ENCODE measurements around the gene NCK2. TPM values are rescaled to one million over a fixed set of nuclear protein-coding genes. Genes with fewer than 3 reads are reported as not detected.

Gene NCK2
- polyA plus RNA-seq, 4 donors, result 59.6 to 124 (median 84.3) TPM

DNA sequence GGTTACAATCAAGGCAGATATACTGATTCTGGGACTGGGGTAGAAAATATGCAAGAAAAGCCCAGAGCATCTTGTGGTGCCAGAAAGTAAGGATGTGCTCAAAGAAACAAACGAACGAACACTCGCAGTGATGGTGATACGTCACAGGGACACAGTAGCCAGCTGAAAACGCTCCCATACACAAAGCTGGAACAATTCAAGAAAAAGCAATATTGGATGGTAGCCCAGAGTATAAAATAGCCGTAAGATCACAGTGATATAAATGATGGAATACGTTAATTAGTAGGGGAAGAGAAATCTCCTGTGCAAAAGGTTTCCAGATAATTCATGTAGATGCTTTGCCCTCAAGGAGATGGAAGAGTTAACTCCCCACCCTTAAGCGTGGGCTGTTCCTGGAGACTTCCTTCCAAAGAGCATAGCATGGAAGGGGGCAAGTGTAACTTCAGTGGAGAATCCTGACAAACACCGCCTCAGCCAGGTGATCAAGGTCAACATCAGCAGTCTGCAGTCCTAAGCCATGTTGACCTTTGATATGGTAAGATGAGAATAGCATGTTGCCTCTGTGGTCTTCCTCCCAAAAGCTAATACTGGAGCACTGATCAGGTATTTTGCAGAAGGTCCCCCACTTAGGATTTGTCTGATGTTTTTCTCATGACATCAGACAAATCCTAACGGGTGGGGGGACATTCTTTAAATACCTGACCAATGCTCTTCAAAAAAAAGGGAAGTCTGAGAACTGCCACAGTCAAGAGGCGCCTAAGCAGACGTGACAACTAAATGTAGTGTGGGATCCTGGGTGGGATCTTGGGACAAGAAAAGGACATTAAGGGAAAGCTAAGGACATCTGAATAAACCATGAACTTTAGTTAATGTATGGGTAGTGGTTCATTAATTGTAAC is 99.0 kb downstream of the NCK2 start:
- Histone ChIP-seq H3K36me3 (ENCODE audit: control insufficient read depth in 3 of 3, insufficient read depth in 2 of 3, low read depth in 1 of 3, low read length in 3 of 3) (peaks cover 0 to 5% (median 3%) of the 10 kb centered on the region in 3 donors), H3K4me1 (ENCODE audit: control insufficient read depth in 3 of 3, insufficient read depth in 2 of 3, low read depth in 1 of 3, low read length in 2 of 3) (peaks cover 0 to 10% (median 7%) of the 10 kb centered on the region in 3 donors), H3K4me3 (ENCODE audit: low read depth in 1 of 3, low read length in 3 of 3) (no peak overlapping the region), H3K27me3 (ENCODE audit: control insufficient read depth in 3 of 3, insufficient read depth in 3 of 3, low read length in 3 of 3) (no peaks in the 10 kb centered on the region), H3K27ac (ENCODE audit: low read depth in 1 of 3, low read length in 2 of 3) (no peak overlapping the region), H3K9me3 (ENCODE audit: control insufficient read depth in 2 of 2, insufficient read depth in 1 of 2, low read depth in 1 of 2, low read length in 1 of 2) (no peaks in the 10 kb centered on the region)
- FAIRE-seq (no peak), DNase-seq (no peak)
- 76 to 89% (median 83%) methylated on average over 12 of the region's 12 CpGs for WGBS, 3 donors

DNA sequence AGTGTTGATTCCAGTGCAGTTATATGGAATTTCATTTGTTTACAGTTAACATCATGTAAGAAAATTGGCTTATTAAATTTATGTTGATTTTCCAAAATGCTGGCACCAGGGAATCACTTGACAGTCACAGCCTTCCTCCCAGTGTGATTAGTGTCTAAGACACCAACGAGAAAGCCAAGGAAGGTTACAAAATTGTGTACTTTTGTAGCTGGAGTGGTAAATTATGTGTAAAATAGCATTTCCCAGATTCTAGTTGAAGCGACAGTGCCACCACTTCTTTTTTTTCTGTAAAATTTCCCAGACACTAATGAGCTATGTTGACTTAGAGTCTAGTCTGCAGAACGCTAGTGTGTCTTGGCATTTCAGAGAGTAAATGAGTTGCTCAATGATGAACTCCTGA is 101.3 kb downstream of the NCK2 start:
- peaks cover 0 to 3% (median 0%) of the 10 kb centered on the region in 3 donors for H3K4me1 ChIP-seq (ENCODE audit: control insufficient read depth in 3 of 3, insufficient read depth in 2 of 3, low read depth in 1 of 3, low read length in 2 of 3)
- no peaks in the 10 kb centered on the region for H3K27me3 ChIP-seq (ENCODE audit: control insufficient read depth in 3 of 3, insufficient read depth in 3 of 3, low read length in 3 of 3)
- no peaks in the 10 kb centered on the region for H3K9me3 ChIP-seq (ENCODE audit: control insufficient read depth in 2 of 2, insufficient read depth in 1 of 2, low read depth in 1 of 2, low read length in 1 of 2)
- H3K4me3 ChIP-seq (ENCODE audit: low read depth in 1 of 3, low read length in 3 of 3), result no peak overlapping the region
- peaks cover 0 to 5% (median 3%) of the 10 kb centered on the region in 3 donors for H3K36me3 ChIP-seq (ENCODE audit: control insufficient read depth in 3 of 3, insufficient read depth in 2 of 3, low read depth in 1 of 3, low read length in 3 of 3)
- DNase-seq (no peak), FAIRE-seq (no peak)
- WGBS, 3 donors, result 81 to 91% (median 90%) methylated on average over 3 of the region's 3 CpGs
- no peak overlapping the region for H3K27ac ChIP-seq (ENCODE audit: low read depth in 1 of 3, low read length in 2 of 3)

DNA sequence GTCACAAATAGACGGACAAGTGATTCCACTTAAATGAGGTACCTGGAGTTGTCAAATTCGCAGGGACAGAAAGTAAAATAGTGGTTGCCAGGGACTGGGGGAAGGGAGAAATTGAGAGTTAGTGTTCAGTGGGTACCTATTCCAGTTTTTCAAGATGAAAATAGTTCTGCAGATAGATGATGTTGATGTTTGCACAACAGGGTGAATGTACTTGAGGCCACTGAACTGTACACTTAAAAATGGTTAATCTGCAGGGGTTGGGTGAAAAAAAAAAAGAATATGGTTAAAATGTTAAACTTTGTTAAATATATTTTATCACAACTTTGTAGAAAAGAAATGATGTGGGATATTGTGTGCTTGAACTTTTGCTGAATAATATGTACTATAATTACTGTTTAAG is 102.3 kb downstream of the NCK2 start:
- H3K9me3 ChIP-seq (ENCODE audit: control insufficient read depth in 2 of 2, insufficient read depth in 1 of 2, low read depth in 1 of 2, low read length in 1 of 2), result no peaks in the 10 kb centered on the region
- no peak overlapping the region for H3K4me3 ChIP-seq (ENCODE audit: low read depth in 1 of 3, low read length in 3 of 3)
- FAIRE-seq, result no peak
- no peak overlapping the region for H3K27ac ChIP-seq (ENCODE audit: low read depth in 1 of 3, low read length in 2 of 3)
- H3K4me1 ChIP-seq (ENCODE audit: control insufficient read depth in 3 of 3, insufficient read depth in 2 of 3, low read depth in 1 of 3, low read length in 2 of 3), result no peaks in the 10 kb centered on the region
- no peak for DNase-seq
- 90 to 95% (median 91%) methylated on average over 2 of the region's 2 CpGs for WGBS, 3 donors
- peaks cover 0 to 6% (median 3%) of the 10 kb centered on the region in 3 donors for H3K36me3 ChIP-seq (ENCODE audit: control insufficient read depth in 3 of 3, insufficient read depth in 2 of 3, low read depth in 1 of 3, low read length in 3 of 3)
- no peaks in the 10 kb centered on the region for H3K27me3 ChIP-seq (ENCODE audit: control insufficient read depth in 3 of 3, insufficient read depth in 3 of 3, low read length in 3 of 3)

DNA sequence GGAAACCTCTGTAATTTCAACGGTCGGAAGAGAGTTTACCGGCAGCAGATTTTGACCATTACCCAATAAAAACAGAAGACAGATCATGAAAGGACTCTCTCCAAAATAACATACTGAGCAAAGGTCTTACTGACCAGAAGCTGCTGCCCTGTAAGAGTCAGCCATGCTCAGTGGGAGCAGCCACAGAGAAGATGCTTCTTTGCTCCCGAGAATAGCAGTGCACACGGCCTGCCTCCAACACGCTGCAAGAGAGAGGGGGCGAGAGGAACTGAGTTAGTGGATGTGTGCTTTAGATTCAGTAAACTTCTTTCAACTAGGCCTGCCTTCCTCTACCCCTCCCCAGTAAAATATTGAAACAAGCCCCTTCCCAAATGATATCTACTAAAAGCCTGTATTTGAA is 103.7 kb downstream of the NCK2 start:
- no peak for FAIRE-seq
- H3K9me3 ChIP-seq (ENCODE audit: control insufficient read depth in 2 of 2, insufficient read depth in 1 of 2, low read depth in 1 of 2, low read length in 1 of 2), result no peaks in the 10 kb centered on the region
- H3K4me1 ChIP-seq (ENCODE audit: control insufficient read depth in 3 of 3, insufficient read depth in 2 of 3, low read depth in 1 of 3, low read length in 2 of 3), result no peaks in the 10 kb centered on the region
- WGBS, 3 donors, result 87 to 93% (median 91%) methylated on average over 7 of the region's 7 CpGs
- no peak for DNase-seq
- H3K27me3 ChIP-seq (ENCODE audit: control insufficient read depth in 3 of 3, insufficient read depth in 3 of 3, low read length in 3 of 3), result no peaks in the 10 kb centered on the region
- H3K4me3 ChIP-seq (ENCODE audit: low read depth in 1 of 3, low read length in 3 of 3), result no peak overlapping the region
- no peak overlapping the region for H3K27ac ChIP-seq (ENCODE audit: low read depth in 1 of 3, low read length in 2 of 3)
- peaks cover 0 to 6% (median 3%) of the 10 kb centered on the region in 3 donors for H3K36me3 ChIP-seq (ENCODE audit: control insufficient read depth in 3 of 3, insufficient read depth in 2 of 3, low read depth in 1 of 3, low read length in 3 of 3)

DNA sequence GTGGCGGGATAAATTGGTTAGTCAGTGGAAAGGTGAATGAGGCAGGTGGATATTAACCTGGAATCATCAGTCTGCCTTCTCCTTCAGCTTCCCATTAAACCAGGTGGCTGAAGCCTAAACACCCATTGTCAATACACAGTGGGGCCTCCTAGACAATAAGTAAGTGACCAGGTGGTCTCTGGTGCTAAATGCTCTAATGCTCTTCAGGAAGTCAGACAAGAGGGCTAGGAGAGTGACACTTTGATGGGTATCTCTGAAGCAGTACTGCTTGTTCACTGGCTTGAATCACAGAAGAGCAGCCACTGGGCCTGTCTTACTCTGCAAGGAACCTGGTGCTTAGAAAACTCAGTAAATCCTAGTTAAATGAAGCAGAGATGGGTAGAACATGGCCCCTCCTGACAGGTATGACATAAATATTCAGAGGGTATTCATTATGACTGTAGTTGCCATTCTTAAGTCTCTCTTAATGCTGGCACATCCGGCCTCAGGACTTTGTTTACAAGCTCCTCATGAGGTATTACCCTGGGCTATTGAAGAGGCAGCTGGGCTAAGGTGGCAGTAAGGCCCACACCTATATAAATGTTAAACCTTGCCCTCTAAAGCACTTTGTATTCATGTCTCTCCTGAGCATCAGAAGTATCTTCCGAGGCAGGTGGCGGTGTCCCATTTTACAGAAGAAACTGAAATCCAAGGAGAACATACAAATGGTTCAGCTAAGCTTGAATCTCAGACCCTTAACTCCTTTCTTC is 104.9 kb downstream of the NCK2 start:
- Histone ChIP-seq H3K27ac (ENCODE audit: low read depth in 1 of 3, low read length in 2 of 3) (no peak overlapping the region), H3K4me1 (ENCODE audit: control insufficient read depth in 3 of 3, insufficient read depth in 2 of 3, low read depth in 1 of 3, low read length in 2 of 3) (peaks cover 0 to 2% (median 0%) of the 10 kb centered on the region in 3 donors), H3K9me3 (ENCODE audit: control insufficient read depth in 2 of 2, insufficient read depth in 1 of 2, low read depth in 1 of 2, low read length in 1 of 2) (no peaks in the 10 kb centered on the region), H3K36me3 (ENCODE audit: control insufficient read depth in 3 of 3, insufficient read depth in 2 of 3, low read depth in 1 of 3, low read length in 3 of 3) (peaks cover 0 to 6% (median 3%) of the 10 kb centered on the region in 3 donors), H3K4me3 (ENCODE audit: low read depth in 1 of 3, low read length in 3 of 3) (no peak overlapping the region), H3K27me3 (ENCODE audit: control insufficient read depth in 3 of 3, insufficient read depth in 3 of 3, low read length in 3 of 3) (no peaks in the 10 kb centered on the region)
- DNase-seq (no peak), FAIRE-seq (no peak)
- WGBS, 3 donors, result 83 to 93% (median 91%) methylated on average over 4 of the region's 4 CpGs

DNA sequence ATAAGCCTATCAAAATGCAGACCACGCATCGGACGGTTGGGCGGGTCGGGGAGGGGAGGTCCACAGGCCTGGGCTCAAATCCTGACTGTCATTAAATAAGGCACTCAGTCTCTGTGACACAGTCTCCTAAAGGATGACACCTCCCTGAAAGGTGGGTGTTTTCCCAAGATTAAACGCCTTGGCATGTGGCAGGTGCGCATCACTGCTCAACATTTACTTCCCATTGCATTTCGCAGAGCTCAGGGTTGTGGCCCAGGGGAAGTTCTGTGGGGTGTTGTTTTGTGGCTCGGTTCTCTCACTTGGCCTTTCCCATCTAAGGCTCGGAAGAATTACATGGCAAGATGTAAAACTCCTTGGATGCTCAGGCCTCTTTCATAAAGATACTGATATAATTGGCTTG is 107.4 kb downstream of the NCK2 start:
- Histone ChIP-seq H3K4me1 (ENCODE audit: control insufficient read depth in 3 of 3, insufficient read depth in 2 of 3, low read depth in 1 of 3, low read length in 2 of 3) (peaks cover 0 to 2% (median 0%) of the 10 kb centered on the region in 3 donors), H3K4me3 (ENCODE audit: low read depth in 1 of 3, low read length in 3 of 3) (no peak overlapping the region), H3K36me3 (ENCODE audit: control insufficient read depth in 3 of 3, insufficient read depth in 2 of 3, low read depth in 1 of 3, low read length in 3 of 3) (peaks cover 2 to 15% (median 7%) of the 10 kb centered on the region in 3 donors), H3K27ac (ENCODE audit: low read depth in 1 of 3, low read length in 2 of 3) (no peak overlapping the region), H3K27me3 (ENCODE audit: control insufficient read depth in 3 of 3, insufficient read depth in 3 of 3, low read length in 3 of 3) (no peaks in the 10 kb centered on the region), H3K9me3 (ENCODE audit: control insufficient read depth in 2 of 2, insufficient read depth in 1 of 2, low read depth in 1 of 2, low read length in 1 of 2) (no peaks in the 10 kb centered on the region)
- 92 to 94% (median 93%) methylated on average over 10 of the region's 10 CpGs for whole genome bisulfite sequencing, 3 donors
- DNase-seq (no peak), FAIRE-seq (no peak)

DNA sequence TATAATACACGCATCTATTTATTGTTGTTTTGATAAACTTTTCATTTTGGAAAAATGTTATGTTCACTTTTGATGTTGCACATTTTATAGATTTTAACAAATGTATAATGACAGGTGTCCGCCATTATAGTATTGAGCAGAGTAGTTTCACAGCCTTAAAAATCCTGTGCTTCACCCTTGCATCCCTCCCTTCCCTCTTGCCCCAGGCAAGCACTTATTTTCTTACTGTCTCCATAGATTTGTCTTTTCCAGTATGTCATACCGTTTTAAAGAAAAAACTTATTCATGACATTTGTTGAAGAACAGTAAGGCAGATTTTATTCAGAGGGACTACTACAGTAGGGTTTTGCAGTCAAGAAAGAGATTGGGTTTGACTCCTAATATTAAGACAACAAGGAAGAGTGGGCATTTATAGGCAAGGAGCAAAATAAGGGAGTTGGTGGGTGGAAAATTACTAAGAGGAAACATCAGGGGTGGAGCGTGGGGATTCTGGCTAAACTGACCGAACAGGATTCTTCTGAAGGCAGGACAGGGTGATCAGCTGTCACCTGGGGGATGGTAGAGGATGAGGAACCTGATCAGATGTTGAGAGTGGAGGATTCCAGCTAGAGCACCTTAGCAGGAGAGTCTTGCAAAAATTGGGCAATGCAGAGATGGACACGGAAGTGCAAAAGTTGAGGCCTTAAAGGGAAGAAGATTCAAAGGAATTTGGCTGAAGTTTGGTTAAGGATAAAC is 108.8 kb downstream of the NCK2 start:
- FAIRE-seq, result no peak

DNA sequence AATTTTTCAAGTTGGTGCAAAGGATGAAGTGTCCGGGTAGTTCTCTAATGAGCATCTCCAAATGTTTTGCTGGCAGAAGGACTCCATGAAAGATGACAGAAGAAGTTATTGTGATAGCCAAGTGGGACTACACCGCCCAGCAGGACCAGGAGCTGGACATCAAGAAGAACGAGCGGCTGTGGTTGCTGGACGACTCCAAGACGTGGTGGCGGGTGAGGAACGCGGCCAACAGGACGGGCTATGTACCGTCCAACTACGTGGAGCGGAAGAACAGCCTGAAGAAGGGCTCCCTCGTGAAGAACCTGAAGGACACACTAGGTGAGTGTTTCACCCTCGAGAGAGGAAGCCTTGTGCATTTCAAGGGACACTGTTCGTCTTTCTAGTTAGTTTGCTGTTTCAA is 110.3 kb downstream of the NCK2 start:
- no peaks in the 10 kb centered on the region for H3K27me3 ChIP-seq (ENCODE audit: control insufficient read depth in 3 of 3, insufficient read depth in 3 of 3, low read length in 3 of 3)
- H3K4me3 ChIP-seq (ENCODE audit: low read depth in 1 of 3, low read length in 3 of 3), result no peak overlapping the region
- 81 to 96% (median 91%) methylated on average over 16 of the region's 16 CpGs for WGBS, 3 donors
- H3K27ac ChIP-seq (ENCODE audit: low read depth in 1 of 3, low read length in 2 of 3), result no peak overlapping the region
- peaks cover 2 to 10% (median 2%) of the 10 kb centered on the region in 3 donors for H3K4me1 ChIP-seq (ENCODE audit: control insufficient read depth in 3 of 3, insufficient read depth in 2 of 3, low read depth in 1 of 3, low read length in 2 of 3)
- H3K36me3 ChIP-seq (ENCODE audit: control insufficient read depth in 3 of 3, insufficient read depth in 2 of 3, low read depth in 1 of 3, low read length in 3 of 3), result peaks cover 2 to 28% (median 4%) of the 10 kb centered on the region in 3 donors
- no peak for DNase-seq
- no peaks in the 10 kb centered on the region for H3K9me3 ChIP-seq (ENCODE audit: control insufficient read depth in 2 of 2, insufficient read depth in 1 of 2, low read depth in 1 of 2, low read length in 1 of 2)
- FAIRE-seq, result no peak

More for the DNA sequence above, 108.8 kb downstream of the NCK2 start:
- WGBS, 3 donors, result 81 to 85% (median 85%) methylated on average over 6 of the region's 6 CpGs
- DNase-seq, result no peak
- H3K27ac ChIP-seq (ENCODE audit: low read depth in 1 of 3, low read length in 2 of 3), result no peak overlapping the region
- H3K4me1 ChIP-seq (ENCODE audit: control insufficient read depth in 3 of 3, insufficient read depth in 2 of 3, low read depth in 1 of 3, low read length in 2 of 3), result peaks cover 2 to 10% (median 2%) of the 10 kb centered on the region in 3 donors
- no peaks in the 10 kb centered on the region for H3K27me3 ChIP-seq (ENCODE audit: control insufficient read depth in 3 of 3, insufficient read depth in 3 of 3, low read length in 3 of 3)
- no peak overlapping the region for H3K4me3 ChIP-seq (ENCODE audit: low read depth in 1 of 3, low read length in 3 of 3)
- H3K9me3 ChIP-seq (ENCODE audit: control insufficient read depth in 2 of 2, insufficient read depth in 1 of 2, low read depth in 1 of 2, low read length in 1 of 2), result no peaks in the 10 kb centered on the region
- peaks cover 2 to 18% (median 4%) of the 10 kb centered on the region in 3 donors for H3K36me3 ChIP-seq (ENCODE audit: control insufficient read depth in 3 of 3, insufficient read depth in 2 of 3, low read depth in 1 of 3, low read length in 3 of 3)

Data from small intestine (tissue), 7 donors.